NB4 (cell line): ENCODE results near the gene C3orf38.

ENCODE experiments used
- CTCF ChIP-seq: IDR thresholded peaks from one replicate; pipeline ENCODE4 v1.5.1; 2012; ENCODE audit warnings: low read depth, low read length
- MAX ChIP-seq: IDR thresholded peaks from 2 replicates; pipeline ENCODE4 v1.6.1; 2011; ENCODE audit warnings: low read depth, low read length

GRCh38 chr3:88137836-88138235, 11.9 kb upstream of the C3orf38 start:
- TF ChIP-seq CTCF = no peak
- TF ChIP-seq MAX = no peak
